Measurements from ENCODE around the gene NDUFB11. TPM values are rescaled to one million over a fixed set of nuclear protein-coding genes. Genes with fewer than 3 reads are reported as not detected.

The NDUFB11 gene
- total and polyA plus RNA-seq, 9 of the 15 experiments (the other 6 are each of a cell fraction or from before 2014, with no cell fraction given): 20.9 to 269 (median 86.8) TPM

GRCh38 chrX:47190445-47191269 is 46.2 kb upstream of the NDUFB11 start (continued):
- peak; percentile 92 for TF ChIP-seq JUND (IDR thresholded peaks at IDR 0.05; ENCODE audit: borderline replicate concordance, low read depth, low read length)
- no peak for TF ChIP-seq JUND (tag; IDR thresholded peaks at IDR 0.05; ENCODE audit: borderline replicate concordance, low read depth, low read length)
- no peak for TF ChIP-seq TRIM28 (IDR thresholded peaks at IDR 0.05)
- TF ChIP-seq NFATC3 (IDR thresholded peaks at IDR 0.05): no peak
- peak; percentile 89 for TF ChIP-seq MYC (IDR thresholded peaks at IDR 0.05; ENCODE audit: low read depth, low read length)
- TF ChIP-seq MYC (CRISPR knock-in tag; IDR thresholded peaks at IDR 0.05; ENCODE audit: borderline replicate concordance, low read depth): no peak
- TF ChIP-seq STAT6 (CRISPR knock-in tag; IDR thresholded peaks at IDR 0.05): no peak
- no peak for TF ChIP-seq KLF10 (CRISPR knock-in tag; IDR thresholded peaks at IDR 0.05)
- no peak for TF ChIP-seq GMEB1 (CRISPR knock-in tag; IDR thresholded peaks at IDR 0.05)
- TF ChIP-seq SIN3A (IDR thresholded peaks at IDR 0.05; ENCODE audit: borderline replicate concordance in 2 of 2, control insufficient read depth in 1 of 2, low read depth in 2 of 2, low read length in 2 of 2): no peak
- TF ChIP-seq PYGO2 (tag; IDR thresholded peaks at IDR 0.05): no peak
- peak; percentile 76 for TF ChIP-seq POLR2G (IDR thresholded peaks at IDR 0.05; ENCODE audit: low read depth, low read length)
- no peak for TF ChIP-seq HLTF (IDR thresholded peaks at IDR 0.05)
- no peak for TF ChIP-seq GTF2E2 (tag; IDR thresholded peaks at IDR 0.05)
- TF ChIP-seq POLR3G (IDR thresholded peaks at IDR 0.05; ENCODE audit: extremely low read depth, insufficient read length, insufficient replicate concordance): no peak
- no peak for TF ChIP-seq NCOA1 (IDR thresholded peaks at IDR 0.05; ENCODE audit: low read depth)
- TF ChIP-seq, protein P1, sequence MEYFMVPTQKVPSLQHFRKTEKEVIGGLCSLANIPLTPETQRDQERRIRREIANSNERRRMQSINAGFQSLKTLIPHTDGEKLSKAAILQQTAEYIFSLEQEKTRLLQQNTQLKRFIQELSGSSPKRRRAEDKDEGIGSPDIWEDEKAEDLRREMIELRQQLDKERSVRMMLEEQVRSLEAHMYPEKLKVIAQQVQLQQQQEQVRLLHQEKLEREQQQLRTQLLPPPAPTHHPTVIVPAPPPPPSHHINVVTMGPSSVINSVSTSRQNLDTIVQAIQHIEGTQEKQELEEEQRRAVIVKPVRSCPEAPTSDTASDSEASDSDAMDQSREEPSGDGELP (CRISPR knock-in tag; IDR thresholded peaks at IDR 0.05; ENCODE audit: borderline replicate concordance): peak; percentile 24; the same call in 1 of the 2 replicates
- TF ChIP-seq ZZZ3 (IDR thresholded peaks at IDR 0.05): no peak
- peak; percentile 83 for TF ChIP-seq ZNF143 (CRISPR knock-in tag; IDR thresholded peaks at IDR 0.05)
- TF ChIP-seq E2F3 (CRISPR knock-in tag; IDR thresholded peaks at IDR 0.05): no peak
- TF ChIP-seq ZNF274 (IDR thresholded peaks at IDR 0.05; ENCODE audit: borderline replicate concordance, low read depth, low read length): no peak
- no peak for TF ChIP-seq KDM5B (IDR thresholded peaks at IDR 0.05; ENCODE audit: insufficient replicate concordance, low read depth, low read length)
- TF ChIP-seq CBX8 (IDR thresholded peaks at IDR 0.05; ENCODE audit: borderline replicate concordance, extremely low read depth, low read depth, low read length, poor library complexity, severe bottlenecking): no peak
- TF ChIP-seq GATAD2A (IDR thresholded peaks at IDR 0.05): no peak
